Gastroesophageal sphincter (tissue), 3 donors: Measurements from ENCODE around the gene PPARA.

Source experiments
- POLR2A ChIP-seq, 2 donors: fragments of 450-650 bp; IDR thresholded peaks; one replicate each; pipeline ENCODE4 v1.6.1; 2017; ENCODE audit warnings: antibody characterized with exemption in 2 of 2, mild to moderate bottlenecking in 2 of 2, moderate library complexity in 1 of 2
- POLR2AphosphoS5 ChIP-seq: sonication (generic); formaldehyde crosslinking; IDR thresholded peaks from one replicate; pipeline ENCODE4 v1.6.1; 2017; ENCODE audit warnings: antibody characterized with exemption
- TF ChIP-seq, protein P1 (sequence below), 4 experiments: fragments of 200-600 bp in 2 of 4; fragments of 450-650 bp in 2 of 4; sonication (generic) in 1 of 4; IDR thresholded peaks; one replicate each; pipeline ENCODE4 v1.5.1; 2017 to 2019; ENCODE audit warnings: antibody characterized with exemption in 4 of 4, mild to moderate bottlenecking in 2 of 4, moderate library complexity in 2 of 4

DNA sequence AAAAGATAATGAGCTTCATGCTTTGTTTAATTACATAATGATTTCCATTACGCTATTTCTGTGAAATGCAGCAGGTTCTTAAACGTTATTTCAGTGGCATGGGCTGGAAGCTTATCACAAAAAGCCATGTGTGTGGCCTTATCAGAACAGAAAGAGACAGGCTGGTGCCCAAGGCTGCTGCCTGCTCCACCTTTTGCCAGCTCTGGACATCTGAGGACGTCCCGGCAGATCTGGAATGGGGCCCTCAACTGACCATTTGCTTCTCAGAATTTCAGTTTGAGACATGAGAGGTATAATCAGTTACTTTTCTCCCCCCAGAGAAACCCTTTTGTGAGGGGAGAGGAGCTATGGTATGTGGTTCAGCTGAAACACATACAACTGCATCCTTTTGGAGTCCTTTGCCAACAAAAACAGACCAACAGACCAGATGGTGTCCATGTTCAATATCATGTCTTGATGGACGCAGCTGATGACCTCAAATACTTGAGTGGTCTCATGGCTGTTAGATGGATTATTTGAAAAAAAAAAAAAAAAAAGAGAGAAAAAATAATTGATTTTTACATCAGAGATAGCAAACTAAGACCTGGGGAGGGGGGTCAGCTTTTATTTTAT lies 91.2 kb downstream of the PPARA start:
- TF ChIP-seq, protein P1, sequence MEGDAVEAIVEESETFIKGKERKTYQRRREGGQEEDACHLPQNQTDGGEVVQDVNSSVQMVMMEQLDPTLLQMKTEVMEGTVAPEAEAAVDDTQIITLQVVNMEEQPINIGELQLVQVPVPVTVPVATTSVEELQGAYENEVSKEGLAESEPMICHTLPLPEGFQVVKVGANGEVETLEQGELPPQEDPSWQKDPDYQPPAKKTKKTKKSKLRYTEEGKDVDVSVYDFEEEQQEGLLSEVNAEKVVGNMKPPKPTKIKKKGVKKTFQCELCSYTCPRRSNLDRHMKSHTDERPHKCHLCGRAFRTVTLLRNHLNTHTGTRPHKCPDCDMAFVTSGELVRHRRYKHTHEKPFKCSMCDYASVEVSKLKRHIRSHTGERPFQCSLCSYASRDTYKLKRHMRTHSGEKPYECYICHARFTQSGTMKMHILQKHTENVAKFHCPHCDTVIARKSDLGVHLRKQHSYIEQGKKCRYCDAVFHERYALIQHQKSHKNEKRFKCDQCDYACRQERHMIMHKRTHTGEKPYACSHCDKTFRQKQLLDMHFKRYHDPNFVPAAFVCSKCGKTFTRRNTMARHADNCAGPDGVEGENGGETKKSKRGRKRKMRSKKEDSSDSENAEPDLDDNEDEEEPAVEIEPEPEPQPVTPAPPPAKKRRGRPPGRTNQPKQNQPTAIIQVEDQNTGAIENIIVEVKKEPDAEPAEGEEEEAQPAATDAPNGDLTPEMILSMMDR (IDR thresholded peaks at IDR 0.05) = no peak
- TF ChIP-seq POLR2AphosphoS5 = no peak
- no peak for TF ChIP-seq POLR2A (IDR thresholded peaks at IDR 0.05)
